HepG2 (cell line): ENCODE results near the gene TLE7. TPM values are rescaled to one million over a fixed set of nuclear protein-coding genes. Genes with fewer than 3 reads are reported as not detected.

Experiments
- BRF2 ChIP-seq: sonication (generic); formaldehyde crosslinking; IDR thresholded peaks from 2 replicates; pipeline ENCODE4 v1.8.1; 2022; ENCODE audit warnings: mild to moderate bottlenecking, missing genetic modification reagents
- CBFB ChIP-seq: sonication (generic); formaldehyde crosslinking; IDR thresholded peaks from 2 replicates; pipeline ENCODE4 v1.4.0; 2020; ENCODE audit warnings: missing genetic modification reagents
- GFI1 ChIP-seq: sonication (generic); formaldehyde crosslinking; IDR thresholded peaks from 2 replicates; pipeline ENCODE4 v1.5.0; 2020; ENCODE audit warnings: missing genetic modification reagents, mild to moderate bottlenecking, borderline replicate concordance
- HDAC6 ChIP-seq: fragments of 200-600 bp; sonication (generic); IDR thresholded peaks from 2 replicates; pipeline ENCODE4 v1.7.0; 2017; ENCODE audit warnings: mild to moderate bottlenecking, antibody characterized with exemption, low read length, low read depth
- HNRNPUL1 ChIP-seq: fragments of 200-400 bp; formaldehyde crosslinking; IDR thresholded peaks from 2 replicates; pipeline ENCODE4 v1.6.1; 2017; ENCODE audit warnings: low read depth, mild to moderate bottlenecking, low read length, moderate library complexity
- KDM5A ChIP-seq: fragments of 200-600 bp; sonication (generic); IDR thresholded peaks from 2 replicates; pipeline ENCODE4 v1.7.0; 2018; ENCODE audit warnings: antibody characterized with exemption, mild to moderate bottlenecking, low read length, borderline replicate concordance
- KLF16 ChIP-seq, 2 experiments: sonication (generic) in 1 of 2; formaldehyde crosslinking in 1 of 2; IDR thresholded peaks; 2 replicates each; pipeline versions ENCODE4 v1.6.1 to v1.8.0; 2016 to 2023; ENCODE audit warnings: missing genetic modification reagents in 2 of 2, missing compliant biosample characterization in 1 of 2
- PCBP1 ChIP-seq: fragments of 200-400 bp; formaldehyde crosslinking; IDR thresholded peaks from 2 replicates; pipeline ENCODE4 v1.6.1; 2017; ENCODE audit warnings: mild to moderate bottlenecking, low read depth, low read length, borderline replicate concordance
- ZBTB20 ChIP-seq: sonication (generic); formaldehyde crosslinking; IDR thresholded peaks from 2 replicates; pipeline ENCODE4 v1.8.1; 2023; ENCODE audit warnings: missing genetic modification reagents, low read depth, mild to moderate bottlenecking, borderline replicate concordance
- ZBTB44 ChIP-seq: sonication (generic); formaldehyde crosslinking; IDR thresholded peaks from 2 replicates; pipeline ENCODE4 v1.4.0; 2020; ENCODE audit warnings: missing genetic modification reagents
- ZNF598 ChIP-seq: sonication (generic); formaldehyde crosslinking; IDR thresholded peaks from 2 replicates; pipeline ENCODE4 v1.5.1; 2020; ENCODE audit warnings: mild to moderate bottlenecking, missing genetic modification reagents, borderline replicate concordance
- ZNF674 ChIP-seq: sonication (generic); formaldehyde crosslinking; IDR thresholded peaks from 2 replicates; pipeline ENCODE4 v1.5.0; 2020; ENCODE audit warnings: low read depth, mild to moderate bottlenecking, missing genetic modification reagents
- ZNF678 ChIP-seq: sonication (generic); formaldehyde crosslinking; IDR thresholded peaks from 2 replicates; pipeline ENCODE4 v1.4.0; 2020; ENCODE audit warnings: mild to moderate bottlenecking, missing genetic modification reagents
- polyA plus RNA-seq, 8 experiments: library from polyadenylated mRNA; depleted of rRNA in 3 of 8; stranded (reverse) in 7 of 8; unstranded in 1 of 8; fragments of >200 nt; fragmentation: Illumina TruSeq in 4 of 8; extraction: Trizol in 4 of 8; gene quantifications; 2 replicates each; pipeline versions ENCODE4 v1.2.1 to v1.2.3, GENCODE V29; 2011 to 2016; ENCODE audit warnings: low read depth in 4 of 8, missing spikeins in 1 of 8, mixed read lengths in 1 of 8; ENCODE audit not compliant: insufficient read depth in 1 of 8
- total RNA-seq, 5 experiments: library from RNA; depleted of rRNA; stranded (reverse); fragments of >200 nt; fragmentation: Illumina TruSeq; extraction: Trizol; gene quantifications; 2 replicates each; pipeline ENCODE4 v1.2.3, GENCODE V29; 2016; ENCODE audit warnings: low read depth in 1 of 5
- TF ChIP-seq, protein P1 (sequence below): sonication (generic); formaldehyde crosslinking; IDR thresholded peaks from 2 replicates; pipeline ENCODE4 v1.4.0; 2020; ENCODE audit warnings: mild to moderate bottlenecking, missing genetic modification reagents
- TF ChIP-seq, protein P2 (sequence below): sonication (generic); formaldehyde crosslinking; IDR thresholded peaks from 2 replicates; pipeline ENCODE4 v1.5.0; 2020; ENCODE audit warnings: mild to moderate bottlenecking, missing genetic modification reagents, borderline replicate concordance

TLE7 gene
- total and polyA plus RNA-seq, 2 of the 13 experiments (the other 11 are each of a cell fraction or from before 2014, with no cell fraction given), result not detected

DNA sequence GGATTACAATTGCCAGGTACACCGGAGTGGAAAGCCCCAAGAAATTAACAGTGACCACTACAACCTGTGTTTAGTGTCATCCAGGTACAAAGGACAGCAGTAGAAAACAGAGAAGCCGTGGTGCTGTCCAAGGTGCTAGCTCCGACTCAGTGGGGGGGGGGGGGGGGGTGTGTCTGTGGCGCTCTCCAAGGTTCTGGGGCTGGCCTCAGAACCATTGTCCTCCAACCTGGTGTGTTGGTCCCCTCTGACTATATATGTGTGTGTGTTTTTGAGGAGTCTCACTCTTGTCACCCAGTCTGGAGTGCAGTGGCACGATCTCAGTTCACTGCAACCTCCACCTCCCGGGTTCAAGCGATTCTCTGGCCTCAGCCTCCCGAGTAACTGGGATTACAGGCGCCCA is 26.0 kb upstream of the TLE7 start (continued):
- TF ChIP-seq ZBTB44 (CRISPR knock-in tag) (peak; percentile 99), GFI1 (CRISPR knock-in tag) (no peak), CBFB (CRISPR knock-in tag) (no peak), KLF16 (CRISPR knock-in tag; IDR thresholded peaks at IDR 0.05) (peak in 1 of 2 experiments; percentile 97; a peak in 2 of 4 replicates), ZBTB20 (CRISPR knock-in tag) (peak; percentile 79; the same call in 1 of the 2 replicates), ZNF678 (CRISPR knock-in tag) (peak; percentile 94), HNRNPUL1 (no peak), ZNF674 (CRISPR knock-in tag) (no peak), PCBP1 (no peak), HDAC6 (no peak), BRF2 (CRISPR knock-in tag) (no peak), ZNF598 (CRISPR knock-in tag) (0 out of 2 replicates have a peak, but pooled peaks have one; percentile 75), KDM5A (no peak; the same call in 1 of the 2 replicates)
- TF ChIP-seq, protein P1, sequence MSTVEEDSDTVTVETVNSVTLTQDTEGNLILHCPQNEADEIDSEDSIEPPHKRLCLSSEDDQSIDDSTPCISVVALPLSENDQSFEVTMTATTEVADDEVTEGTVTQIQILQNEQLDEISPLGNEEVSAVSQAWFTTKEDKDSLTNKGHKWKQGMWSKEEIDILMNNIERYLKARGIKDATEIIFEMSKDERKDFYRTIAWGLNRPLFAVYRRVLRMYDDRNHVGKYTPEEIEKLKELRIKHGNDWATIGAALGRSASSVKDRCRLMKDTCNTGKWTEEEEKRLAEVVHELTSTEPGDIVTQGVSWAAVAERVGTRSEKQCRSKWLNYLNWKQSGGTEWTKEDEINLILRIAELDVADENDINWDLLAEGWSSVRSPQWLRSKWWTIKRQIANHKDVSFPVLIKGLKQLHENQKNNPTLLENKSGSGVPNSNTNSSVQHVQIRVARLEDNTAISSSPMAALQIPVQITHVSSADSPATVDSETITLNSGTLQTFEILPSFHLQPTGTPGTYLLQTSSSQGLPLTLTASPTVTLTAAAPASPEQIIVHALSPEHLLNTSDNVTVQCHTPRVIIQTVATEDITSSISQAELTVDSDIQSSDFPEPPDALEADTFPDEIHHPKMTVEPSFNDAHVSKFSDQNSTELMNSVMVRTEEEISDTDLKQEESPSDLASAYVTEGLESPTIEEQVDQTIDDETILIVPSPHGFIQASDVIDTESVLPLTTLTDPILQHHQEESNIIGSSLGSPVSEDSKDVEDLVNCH (CRISPR knock-in tag), result 0 out of 2 replicates have a peak, but pooled peaks have one; percentile 76
- TF ChIP-seq, protein P2, sequence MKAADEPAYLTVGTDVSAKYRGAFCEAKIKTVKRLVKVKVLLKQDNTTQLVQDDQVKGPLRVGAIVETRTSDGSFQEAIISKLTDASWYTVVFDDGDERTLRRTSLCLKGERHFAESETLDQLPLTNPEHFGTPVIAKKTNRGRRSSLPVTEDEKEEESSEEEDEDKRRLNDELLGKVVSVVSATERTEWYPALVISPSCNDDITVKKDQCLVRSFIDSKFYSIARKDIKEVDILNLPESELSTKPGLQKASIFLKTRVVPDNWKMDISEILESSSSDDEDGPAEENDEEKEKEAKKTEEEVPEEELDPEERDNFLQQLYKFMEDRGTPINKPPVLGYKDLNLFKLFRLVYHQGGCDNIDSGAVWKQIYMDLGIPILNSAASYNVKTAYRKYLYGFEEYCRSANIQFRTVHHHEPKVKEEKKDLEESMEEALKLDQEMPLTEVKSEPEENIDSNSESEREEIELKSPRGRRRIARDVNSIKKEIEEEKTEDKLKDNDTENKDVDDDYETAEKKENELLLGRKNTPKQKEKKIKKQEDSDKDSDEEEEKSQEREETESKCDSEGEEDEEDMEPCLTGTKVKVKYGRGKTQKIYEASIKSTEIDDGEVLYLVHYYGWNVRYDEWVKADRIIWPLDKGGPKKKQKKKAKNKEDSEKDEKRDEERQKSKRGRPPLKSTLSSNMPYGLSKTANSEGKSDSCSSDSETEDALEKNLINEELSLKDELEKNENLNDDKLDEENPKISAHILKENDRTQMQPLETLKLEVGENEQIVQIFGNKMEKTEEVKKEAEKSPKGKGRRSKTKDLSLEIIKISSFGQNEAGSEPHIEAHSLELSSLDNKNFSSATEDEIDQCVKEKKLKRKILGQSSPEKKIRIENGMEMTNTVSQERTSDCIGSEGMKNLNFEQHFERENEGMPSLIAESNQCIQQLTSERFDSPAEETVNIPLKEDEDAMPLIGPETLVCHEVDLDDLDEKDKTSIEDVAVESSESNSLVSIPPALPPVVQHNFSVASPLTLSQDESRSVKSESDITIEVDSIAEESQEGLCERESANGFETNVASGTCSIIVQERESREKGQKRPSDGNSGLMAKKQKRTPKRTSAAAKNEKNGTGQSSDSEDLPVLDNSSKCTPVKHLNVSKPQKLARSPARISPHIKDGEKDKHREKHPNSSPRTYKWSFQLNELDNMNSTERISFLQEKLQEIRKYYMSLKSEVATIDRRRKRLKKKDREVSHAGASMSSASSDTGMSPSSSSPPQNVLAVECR, result peak; percentile 83
